H1 (cell line): ENCODE data around the gene TIMM29. TPM values are rescaled to one million over a fixed set of nuclear protein-coding genes. Genes with fewer than 3 reads are reported as not detected.

Source experiments
- CTCF ChIA-PET: fragments of 300-600 bp; sonication (Branson Sonifier 250); formaldehyde crosslinking; loops from one replicate; lab custom pipeline; 2021; ENCODE audit not compliant: partially characterized antibody; lab: Charles Lee
- POLR2A ChIA-PET: fragments of 300-600 bp; sonication (Branson Sonifier 250); formaldehyde crosslinking; loops from one replicate; lab custom pipeline; 2021; ENCODE audit warnings: inconsistent platforms; ENCODE audit not compliant: partially characterized antibody; lab: Charles Lee
- DNase-seq, 2 experiments: peaks; one replicate each; pipeline versions ENCODE4 v3.0.0 to v3.0.0-alpha.2; 2010 to 2022; ENCODE audit warnings: low spot score in 2 of 2, low read depth in 1 of 2, mixed read lengths in 1 of 2
- FAIRE-seq: peaks from 2 replicates; lab custom pipeline; 2011; peaks lifted over from hg19 to GRCh38; lab: Jason Lieb, UNC
- H2AFZ ChIP-seq: 2 replicates; pipeline ENCODE4 v1.8.1; 2012; ENCODE audit warnings: low read length, inconsistent platforms
- H2AK5ac ChIP-seq: 2 replicates; pipeline ENCODE4 v1.6.1; 2013; ENCODE audit warnings: low read depth, low read length
- H2BK120ac ChIP-seq: replicated peaks from 2 replicates; pipeline ENCODE3; 2013; ENCODE audit warnings: low read depth, low read length, inconsistent platforms
- H2BK12ac ChIP-seq: 2 replicates; pipeline ENCODE4 v1.6.1; 2013; ENCODE audit warnings: low read depth, low read length
- H2BK15ac ChIP-seq: 2 replicates; pipeline ENCODE4 v1.6.1; 2013; ENCODE audit warnings: low read length
- H2BK20ac ChIP-seq: 2 replicates; pipeline ENCODE4 v1.6.1; 2013; ENCODE audit warnings: low read length
- H2BK5ac ChIP-seq: 2 replicates; pipeline ENCODE4 v1.6.1; 2013; ENCODE audit warnings: low read depth, low read length
- H3K14ac ChIP-seq: 2 replicates; pipeline ENCODE4 v1.6.1; 2013; ENCODE audit warnings: inconsistent platforms; ENCODE audit not compliant: insufficient read length
- H3K18ac ChIP-seq: 2 replicates; pipeline ENCODE4 v1.6.1; 2013; ENCODE audit warnings: low read length; ENCODE audit errors: extremely low read depth
- H3K23ac ChIP-seq: 2 replicates; pipeline ENCODE4 v1.6.1; 2013; ENCODE audit warnings: inconsistent platforms; ENCODE audit not compliant: insufficient read length
- H3K23me2 ChIP-seq: 2 replicates; pipeline ENCODE4 v1.6.1; 2013; ENCODE audit warnings: low read depth, low read length
- H3K27ac ChIP-seq: 2 replicates; pipeline ENCODE4 v1.6.1; 2011; ENCODE audit warnings: low read depth, low read length, inconsistent platforms
- H3K27me3 ChIP-seq, 4 experiments: replicated peaks in 1 of 4; 1 replicate in 1 of 4; 2 replicates in 3 of 4; pipeline versions ENCODE4 v1.6.1 to v1.8.1; 2011 to 2013; ENCODE audit warnings: low read length in 3 of 4, mild to moderate bottlenecking in 3 of 4, inconsistent platforms in 2 of 4, mixed read lengths in 2 of 4, moderate library complexity in 1 of 4; ENCODE audit not compliant: control insufficient read depth in 3 of 4, insufficient read depth in 3 of 4; ENCODE audit errors: extremely low read depth in 1 of 4
- H3K36me3 ChIP-seq, 4 experiments: 2 replicates each; pipeline versions ENCODE4 v1.6.1 to v1.8.1; 2011 to 2013; ENCODE audit warnings: mild to moderate bottlenecking in 4 of 4, low read length in 3 of 4, moderate library complexity in 2 of 4, control low read depth in 1 of 4, inconsistent platforms in 1 of 4; ENCODE audit not compliant: insufficient read depth in 4 of 4, control insufficient read depth in 2 of 4
- H3K4ac ChIP-seq: replicated peaks from 2 replicates; pipeline ENCODE3; 2013; ENCODE audit warnings: low read length, low read depth, mixed read lengths, inconsistent platforms; ENCODE audit not compliant: insufficient read length
- H3K4me1 ChIP-seq, 4 experiments: replicated peaks in 1 of 4; 1 replicate in 1 of 4; 2 replicates in 3 of 4; pipeline versions ENCODE4 v1.6.1 to v1.8.1; 2011 to 2013; ENCODE audit warnings: low read length in 3 of 4, inconsistent platforms in 2 of 4, mixed read lengths in 1 of 4; ENCODE audit not compliant: insufficient read depth in 4 of 4, control insufficient read depth in 3 of 4
- H3K4me2 ChIP-seq, 2 experiments: 2 replicates each; pipeline versions ENCODE4 v1.6.1 to v1.8.1; 2011 to 2013; ENCODE audit warnings: low read depth in 2 of 2, low read length in 2 of 2, control low read depth in 1 of 2, inconsistent platforms in 1 of 2, mild to moderate bottlenecking in 1 of 2; ENCODE audit not compliant: insufficient read depth in 1 of 2
- H3K4me3 ChIP-seq, 4 experiments: fragments of 200-600, 300-600 bp in 1 of 4; sonication (generic), shearing (Covaris generic), sonication (Bioruptor Twin) in 1 of 4; 2 replicates each; pipeline versions ENCODE4 v1.5.1 to v1.8.1; 2011 to 2016; ENCODE audit warnings: low read length in 4 of 4, low read depth in 3 of 4, control low read depth in 2 of 4, inconsistent platforms in 2 of 4, mild to moderate bottlenecking in 2 of 4, mixed read lengths in 1 of 4, moderate library complexity in 1 of 4; ENCODE audit not compliant: insufficient read depth in 2 of 4; ENCODE audit errors: extremely low read depth in 1 of 4
- H3K56ac ChIP-seq: replicated peaks from 2 replicates; pipeline ENCODE3; 2013; ENCODE audit warnings: low read depth, mild to moderate bottlenecking, mixed read lengths, low read length, inconsistent platforms; ENCODE audit not compliant: insufficient read length
- H3K79me1 ChIP-seq: 2 replicates; pipeline ENCODE4 v1.6.1; 2013; ENCODE audit warnings: low read depth, low read length, control low read depth
- H3K79me2 ChIP-seq, 2 experiments: 2 replicates each; pipeline versions ENCODE4 v1.6.1 to v1.8.1; 2012 to 2013; ENCODE audit warnings: low read length in 2 of 2, mild to moderate bottlenecking in 2 of 2, inconsistent platforms in 1 of 2; ENCODE audit not compliant: insufficient read depth in 2 of 2, control insufficient read depth in 1 of 2
- H3K9ac ChIP-seq, 4 experiments: replicated peaks in 1 of 4; 1 replicate in 1 of 4; 2 replicates in 3 of 4; pipeline versions ENCODE4 v1.6.1 to v1.8.1; 2011 to 2013; ENCODE audit warnings: low read depth in 3 of 4, low read length in 3 of 4, control low read depth in 2 of 4, mild to moderate bottlenecking in 2 of 4, moderate library complexity in 2 of 4, inconsistent platforms in 1 of 4; ENCODE audit errors: extremely low read depth in 1 of 4
- H3K9me3 ChIP-seq, 2 experiments: 2 replicates each; pipeline versions ENCODE4 v1.6.1 to v1.8.1; 2012 to 2013; ENCODE audit warnings: mild to moderate bottlenecking in 2 of 2, moderate library complexity in 2 of 2, control low read depth in 1 of 2, inconsistent platforms in 1 of 2, low read depth in 1 of 2, low read length in 1 of 2, mixed read lengths in 1 of 2; ENCODE audit not compliant: insufficient read depth in 2 of 2
- H4K20me1 ChIP-seq, 2 experiments: replicated peaks in 1 of 2; 2 replicates each; pipeline versions ENCODE3 to v1.8.1; 2011 to 2013; ENCODE audit warnings: inconsistent platforms in 2 of 2, low read length in 2 of 2, mild to moderate bottlenecking in 1 of 2; ENCODE audit not compliant: insufficient read depth in 2 of 2, control insufficient read depth in 1 of 2
- H4K5ac ChIP-seq: 2 replicates; pipeline ENCODE4 v1.6.1; 2013; ENCODE audit warnings: low read length, low read depth, mixed read lengths, inconsistent platforms; ENCODE audit not compliant: insufficient read length
- H4K8ac ChIP-seq: 2 replicates; pipeline ENCODE4 v1.8.0; 2013; ENCODE audit warnings: mild to moderate bottlenecking, moderate library complexity, low read length, inconsistent platforms; ENCODE audit not compliant: insufficient read depth; ENCODE audit errors: extremely low read depth
- H4K91ac ChIP-seq: replicated peaks from 2 replicates; pipeline ENCODE3; 2013; ENCODE audit warnings: low read length, mixed read lengths, inconsistent platforms; ENCODE audit not compliant: insufficient read length
- ASH2L ChIP-seq: fragments of 200-600, 300-600 bp; sonication (generic); IDR thresholded peaks from one replicate; pipeline ENCODE4 v1.7.1; 2017; ENCODE audit warnings: low read length
- BCL11A ChIP-seq, 2 experiments: IDR thresholded peaks; one replicate each; pipeline ENCODE4 v1.6.1; 2011; ENCODE audit warnings: low read depth in 2 of 2, low read length in 2 of 2, mild to moderate bottlenecking in 2 of 2
- EZH2 ChIP-seq: fragments of 200-600 bp; sonication (generic); IDR thresholded peaks from 2 replicates; pipeline ENCODE4 v1.7.1; 2012; ENCODE audit warnings: low read depth, mild to moderate bottlenecking, moderate library complexity, low read length, inconsistent platforms; ENCODE audit not compliant: severe bottlenecking
- FOSL1 ChIP-seq: IDR thresholded peaks from 2 replicates; pipeline ENCODE4 v1.6.1; 2011; ENCODE audit warnings: mild to moderate bottlenecking, low read depth, low read length, moderate library complexity; ENCODE audit not compliant: insufficient read depth
- JUND ChIP-seq: IDR thresholded peaks from 2 replicates; pipeline ENCODE4 v1.6.1; 2011; ENCODE audit warnings: mild to moderate bottlenecking, improper control_type of control experiment, low read length
- KDM1A ChIP-seq: fragments of 200-600, 300-600 bp; sonication (generic); IDR thresholded peaks from 2 replicates; pipeline ENCODE4 v1.7.1; 2016; ENCODE audit warnings: mild to moderate bottlenecking, low read length, borderline replicate concordance
- POLR2AphosphoS5 ChIP-seq: IDR thresholded peaks from 2 replicates; pipeline ENCODE4 v1.6.1; 2011; ENCODE audit warnings: low read depth, low read length
- RBBP5 ChIP-seq: IDR thresholded peaks from 2 replicates; pipeline ENCODE4 v1.7.1; 2012; ENCODE audit warnings: low read depth, mild to moderate bottlenecking, inconsistent platforms, low read length, moderate library complexity, borderline replicate concordance
- RNF2 ChIP-seq: fragments of 200-900, 300-1000 bp; sonication (generic); IDR thresholded peaks from 2 replicates; pipeline ENCODE4 v1.7.1; 2016; ENCODE audit warnings: borderline replicate concordance, low read depth, mild to moderate bottlenecking, antibody characterized with exemption, low read length; ENCODE audit not compliant: poor library complexity, severe bottlenecking; ENCODE audit errors: missing control alignments
- SIN3A ChIP-seq, 2 experiments: IDR thresholded peaks in 1 of 2; conservative IDR thresholded peaks in 1 of 2; 2 replicates each; pipeline ENCODE4 v1.6.1; 2011 to 2012; ENCODE audit warnings: low read length in 2 of 2, improper control_type of control experiment in 1 of 2, low read depth in 1 of 2, mild to moderate bottlenecking in 1 of 2
- SIX5 ChIP-seq: IDR thresholded peaks from 2 replicates; pipeline ENCODE4 v1.6.1; 2011; ENCODE audit warnings: mild to moderate bottlenecking, low read depth, low read length
- SP1 ChIP-seq: IDR thresholded peaks from 2 replicates; pipeline ENCODE4 v1.6.1; 2011; ENCODE audit warnings: low read depth, low read length
- SP4 ChIP-seq: IDR thresholded peaks from 2 replicates; pipeline ENCODE4 v1.6.1; 2012; ENCODE audit warnings: low read length, inconsistent platforms
- TAF1 ChIP-seq: IDR thresholded peaks from 2 replicates; pipeline ENCODE4 v1.6.1; 2011; ENCODE audit warnings: mild to moderate bottlenecking, low read depth, low read length
- WGBS, 2 experiments: shearing (Covaris generic) in 1 of 2; methylation state at CpG; one replicate each; pipeline versions ENCODE4 v1.1.6 to v1.1.7; 2013 to 2015; ENCODE audit warnings: low lambda C conversion rate in 2 of 2, mixed read lengths in 2 of 2, inconsistent platforms in 1 of 2, low coverage in 1 of 2, missing lambda C conversion rate in 1 of 2; ENCODE audit not compliant: insufficient replicate concordance in 2 of 2, insufficient coverage in 1 of 2, insufficient read length in 1 of 2; ENCODE audit errors: extremely low coverage in 1 of 2, missing lambda C conversion rate in 1 of 2; 5-methylcytosine and 5-hydroxymethylcytosine counted together
- polyA plus RNA-seq, 7 experiments: library from polyadenylated mRNA; depleted of rRNA in 3 of 7; stranded (reverse) in 5 of 7; unstranded in 2 of 7; fragments of >200 nt in 5 of 7; fragments of 200-250 nt in 2 of 7; gene quantifications; 1 replicate in 5 of 7; 2 replicates in 1 of 7; 4 replicates in 1 of 7; pipeline versions ENCODE4 v1.2.1 to v1.2.3, GENCODE V29; 2011 to 2013; ENCODE audit warnings: missing spikeins in 2 of 7, mixed read lengths in 2 of 7
- total RNA-seq: library from RNA; stranded (reverse); fragmentation: NEBNext Ultra II Directional; extraction: Animal tissue kit (Norgen Biotek cat#: 25700); gene quantifications from 2 replicates; pipeline ENCODE4 v1.2.1, GENCODE V29; 2021

Gene TIMM29
- total and polyA plus RNA-seq, 2 of the 8 experiments (the other 6 are each of a cell fraction or from before 2014, with no cell fraction given) = 15.9 to 24.0 TPM

DNA sequence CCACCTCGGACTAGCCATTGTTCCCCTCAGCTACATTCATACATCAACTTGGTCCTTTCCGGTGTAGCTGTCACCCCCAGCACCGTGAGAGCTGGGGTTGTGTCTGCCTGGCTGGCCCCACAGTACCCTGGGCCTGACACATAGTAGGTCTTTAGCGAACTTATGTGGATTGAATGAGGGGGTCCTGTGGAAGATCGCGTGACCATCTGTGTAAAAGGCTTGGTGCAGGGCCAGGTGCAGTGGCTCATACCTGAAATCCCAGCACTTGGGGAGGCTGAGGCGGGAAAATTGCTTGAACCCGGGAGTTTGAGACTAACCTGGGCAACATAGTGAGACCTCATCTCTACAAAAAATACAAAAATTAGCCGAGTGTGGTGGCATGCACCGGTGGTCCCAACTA, 34.3 kb downstream of the TIMM29 start:
- Histone ChIP-seq H3K4me3 (peak overlapping the region in 1 of 4 experiments; percentile 19; a peak in 2 of 8 replicates), H2AFZ (no peak overlapping the region), H3K4me2 (peak overlapping the region; percentile 11 to 100; a peak in 2 of 4 replicates), H4K20me1 (peaks cover 7 to 8% of the 10 kb centered on the region in 2 experiments), H3K27me3 (no peaks in the 10 kb centered on the region), H4K91ac (no peak overlapping the region), H3K79me2 (peaks cover 39 to 64% of the 10 kb centered on the region in 2 experiments), H4K5ac (no peak overlapping the region), H2BK12ac (no peak overlapping the region), H3K4me1 (peaks cover 0 to 12% (median 8%) of the 10 kb centered on the region in 4 experiments; a peak in 6 of 7 replicates), H2BK15ac (no peak overlapping the region), H3K18ac (no peak overlapping the region), H3K23me2 (peaks cover 5% of the 10 kb centered on the region), H2BK120ac (no peak overlapping the region), H3K9ac (no peak overlapping the region), H3K56ac (no peak overlapping the region), H3K4ac (no peak overlapping the region), H3K27ac (no peak overlapping the region), H3K9me3 (no peaks in the 10 kb centered on the region), H3K79me1 (peaks cover 19% of the 10 kb centered on the region), H2BK5ac (0 out of 2 replicates have a peak overlapping the region, but pooled peaks have one; percentile 37), H3K14ac (no peak overlapping the region), H2BK20ac (no peak overlapping the region), H3K23ac (no peak overlapping the region), H2AK5ac (peak overlapping the region; percentile 75; the same call in 1 of the 2 replicates), H3K36me3 (no peaks in the 10 kb centered on the region), H4K8ac (no peak overlapping the region)
- FAIRE-seq (no peak), DNase-seq (no peak)
- CTCF ChIA-PET = interaction anchor here (0.5 to 12.4 kb wide), 4 partner anchors 24 to 120 kb away, joined by 3 to 110 read pairs (median 4); no protein-coding TSS in a partner anchor
- POLR2A ChIA-PET = interaction anchor here (0.6 to 5.1 kb wide), 4 partner anchors 14 to 49 kb away, joined by 3 to 28 read pairs (median 4); no protein-coding TSS in a partner anchor
- 92% methylated on average over 10 of the region's 10 CpGs; no CpG with 5 or more reads in 1 of the 2 experiments for WGBS, 2 experiments
- TF ChIP-seq RNF2 = no peak
- TF ChIP-seq ASH2L = no peak
- TF ChIP-seq KDM1A = no peak
- TF ChIP-seq EZH2 = no peak
- TF ChIP-seq SP1 = no peak
- no peak for TF ChIP-seq TAF1
- TF ChIP-seq SP4 = no peak
- TF ChIP-seq SIX5 = no peak
- no peak for TF ChIP-seq FOSL1
- no peak for TF ChIP-seq RBBP5
- TF ChIP-seq JUND = no peak
- no peak for TF ChIP-seq BCL11A (IDR thresholded peaks at IDR 0.05; ENCODE audit: low read depth in 2 of 2, low read length in 2 of 2)
- TF ChIP-seq SIN3A (conservative IDR thresholded peaks at IDR 0.05 in 1 of 2, IDR thresholded peaks at IDR 0.05 in 1 of 2; ENCODE audit: low read depth in 1 of 2, low read length in 2 of 2) = no peak
- TF ChIP-seq POLR2AphosphoS5 = no peak
